ENCODE results near the gene TIAM2.

The TIAM2 gene

GRCh38 chr6:155056756-155057155 lies 61.6 kb downstream of the TIAM2 start:
- H3K79me2 ChIP-seq (ENCODE audit: control insufficient read depth, insufficient read depth, low read length, poor library complexity), result no peaks in the 10 kb centered on the region
- H3K18ac ChIP-seq (ENCODE audit: low read length), result no peak overlapping the region
- H3K9ac ChIP-seq (ENCODE audit: low read length), result no peak overlapping the region
- H4K12ac ChIP-seq (ENCODE audit: low read depth, low read length), result no peak overlapping the region
- no peak overlapping the region for H2BK120ac ChIP-seq (ENCODE audit: insufficient read depth, low read length, poor library complexity)
- no peaks in the 10 kb centered on the region for H3K4me1 ChIP-seq (ENCODE audit: control insufficient read depth in 1 of 2, insufficient read depth in 2 of 2, low read length in 2 of 2)
- H4K8ac ChIP-seq (ENCODE audit: low read depth, low read length), result no peak overlapping the region
- no peaks in the 10 kb centered on the region for H3K27me3 ChIP-seq (ENCODE audit: insufficient read depth, low read length)
- no peaks in the 10 kb centered on the region for H3K36me3 ChIP-seq (ENCODE audit: control insufficient read depth in 1 of 2, insufficient read depth in 2 of 2, low read length in 2 of 2)
- H4K91ac ChIP-seq (ENCODE audit: low read depth, low read length), result no peak overlapping the region
- no peak overlapping the region for H3K23ac ChIP-seq (ENCODE audit: low read length)
- no peak overlapping the region for H3K4ac ChIP-seq (ENCODE audit: low read depth, low read length)
- H2AK5ac ChIP-seq (ENCODE audit: low read length), result no peak overlapping the region
- no peak overlapping the region for H2BK5ac ChIP-seq (ENCODE audit: low read depth, low read length, poor library complexity)
- no peak for DNase-seq
- H3K9me3 ChIP-seq (ENCODE audit: insufficient read depth, low read depth, low read length), result no peaks in the 10 kb centered on the region
- no CpG with 5 or more reads among the region's 3 CpGs for WGBS (ENCODE audit: extremely low coverage, insufficient coverage, insufficient read length)
- no peak overlapping the region for H2BK12ac ChIP-seq (ENCODE audit: low read length)
- no peak overlapping the region for H3K4me3 ChIP-seq (ENCODE audit: low read depth, low read length)
- H3K27ac ChIP-seq (ENCODE audit: low read depth, low read length), result no peak overlapping the region
- H3K4me2 ChIP-seq (ENCODE audit: low read length), result no peak overlapping the region
- no peaks in the 10 kb centered on the region for H3K79me1 ChIP-seq (ENCODE audit: low read length)
- H2AFZ ChIP-seq (ENCODE audit: insufficient read depth, low read length, poor library complexity), result no peak overlapping the region
- no peak overlapping the region for H3K14ac ChIP-seq (ENCODE audit: low read length)

GRCh38 chr6:155061381-155061780 lies 66.3 kb downstream of the TIAM2 start:
- no peak overlapping the region for H2BK12ac ChIP-seq (ENCODE audit: low read length)
- no peak overlapping the region for H3K9ac ChIP-seq (ENCODE audit: low read length)
- no peak overlapping the region for H2BK120ac ChIP-seq (ENCODE audit: insufficient read depth, low read length, poor library complexity)
- no peaks in the 10 kb centered on the region for H3K79me1 ChIP-seq (ENCODE audit: low read length)
- H4K91ac ChIP-seq (ENCODE audit: low read depth, low read length), result no peak overlapping the region
- no peak overlapping the region for H3K4ac ChIP-seq (ENCODE audit: low read depth, low read length)
- no peak overlapping the region for H3K4me3 ChIP-seq (ENCODE audit: low read depth, low read length)
- H3K14ac ChIP-seq (ENCODE audit: low read length), result no peak overlapping the region
- H2AFZ ChIP-seq (ENCODE audit: insufficient read depth, low read length, poor library complexity), result no peak overlapping the region
- H2BK5ac ChIP-seq (ENCODE audit: low read depth, low read length, poor library complexity), result no peak overlapping the region
- no peak overlapping the region for H4K8ac ChIP-seq (ENCODE audit: low read depth, low read length)
- H3K4me2 ChIP-seq (ENCODE audit: low read length), result no peak overlapping the region
- no peaks in the 10 kb centered on the region for H3K27me3 ChIP-seq (ENCODE audit: insufficient read depth, low read length)
- H3K18ac ChIP-seq (ENCODE audit: low read length), result no peak overlapping the region
- H2AK5ac ChIP-seq (ENCODE audit: low read length), result no peak overlapping the region
- DNase-seq, result peak in 1 of 2 donors; percentile 59
- no peaks in the 10 kb centered on the region for H3K36me3 ChIP-seq (ENCODE audit: control insufficient read depth in 1 of 2, insufficient read depth in 2 of 2, low read length in 2 of 2)
- no CpG with 5 or more reads among the region's 8 CpGs for WGBS (ENCODE audit: extremely low coverage, insufficient coverage, insufficient read length)
- H3K4me1 ChIP-seq (ENCODE audit: control insufficient read depth in 1 of 2, insufficient read depth in 2 of 2, low read length in 2 of 2), result no peaks in the 10 kb centered on the region
- H4K12ac ChIP-seq (ENCODE audit: low read depth, low read length), result no peak overlapping the region
- no peak overlapping the region for H3K23ac ChIP-seq (ENCODE audit: low read length)
- H3K9me3 ChIP-seq (ENCODE audit: insufficient read depth, low read depth, low read length), result no peaks in the 10 kb centered on the region
- no peaks in the 10 kb centered on the region for H3K79me2 ChIP-seq (ENCODE audit: control insufficient read depth, insufficient read depth, low read length, poor library complexity)
- H3K27ac ChIP-seq (ENCODE audit: low read depth, low read length), result no peak overlapping the region

GRCh38 chr6:155062866-155063341 lies 67.8 kb downstream of the TIAM2 start:
- H2AK5ac ChIP-seq (ENCODE audit: low read length), result no peak overlapping the region
- H3K27ac ChIP-seq (ENCODE audit: low read depth, low read length), result no peak overlapping the region
- H3K4me3 ChIP-seq (ENCODE audit: low read depth, low read length), result no peak overlapping the region
- no peaks in the 10 kb centered on the region for H3K36me3 ChIP-seq (ENCODE audit: control insufficient read depth in 1 of 2, insufficient read depth in 2 of 2, low read length in 2 of 2)
- H2BK12ac ChIP-seq (ENCODE audit: low read length), result no peak overlapping the region
- no peak overlapping the region for H3K4me2 ChIP-seq (ENCODE audit: low read length)
- WGBS (ENCODE audit: extremely low coverage, insufficient coverage, insufficient read length), result no CpG with 5 or more reads among the region's 1 CpG
- H4K91ac ChIP-seq (ENCODE audit: low read depth, low read length), result no peak overlapping the region
- H4K8ac ChIP-seq (ENCODE audit: low read depth, low read length), result no peak overlapping the region
- no peak overlapping the region for H3K18ac ChIP-seq (ENCODE audit: low read length)
- H3K79me1 ChIP-seq (ENCODE audit: low read length), result no peaks in the 10 kb centered on the region
- DNase-seq, result peak in 1 of 2 donors; percentile 57
- no peak overlapping the region for H3K4ac ChIP-seq (ENCODE audit: low read depth, low read length)
- no peak overlapping the region for H3K9ac ChIP-seq (ENCODE audit: low read length)
- H3K4me1 ChIP-seq (ENCODE audit: control insufficient read depth in 1 of 2, insufficient read depth in 2 of 2, low read length in 2 of 2), result no peaks in the 10 kb centered on the region
- no peak overlapping the region for H2BK120ac ChIP-seq (ENCODE audit: insufficient read depth, low read length, poor library complexity)
- H4K12ac ChIP-seq (ENCODE audit: low read depth, low read length), result no peak overlapping the region
- no peaks in the 10 kb centered on the region for H3K27me3 ChIP-seq (ENCODE audit: insufficient read depth, low read length)
- no peak overlapping the region for H2BK5ac ChIP-seq (ENCODE audit: low read depth, low read length, poor library complexity)
- no peaks in the 10 kb centered on the region for H3K79me2 ChIP-seq (ENCODE audit: control insufficient read depth, insufficient read depth, low read length, poor library complexity)
- H3K14ac ChIP-seq (ENCODE audit: low read length), result no peak overlapping the region
- no peaks in the 10 kb centered on the region for H3K9me3 ChIP-seq (ENCODE audit: insufficient read depth, low read depth, low read length)
- H2AFZ ChIP-seq (ENCODE audit: insufficient read depth, low read length, poor library complexity), result no peak overlapping the region
- H3K23ac ChIP-seq (ENCODE audit: low read length), result no peak overlapping the region

- H3K23ac ChIP-seq (ENCODE audit: low read length), result no peak overlapping the region
- H3K4ac ChIP-seq (ENCODE audit: low read depth, low read length), result no peak overlapping the region
- H2AK5ac ChIP-seq (ENCODE audit: low read length), result no peak overlapping the region
- no peak overlapping the region for H3K4me3 ChIP-seq (ENCODE audit: low read depth, low read length)
- no CpG with 5 or more reads among the region's 3 CpGs for WGBS (ENCODE audit: extremely low coverage, insufficient coverage, insufficient read length)
- H3K9ac ChIP-seq (ENCODE audit: low read length), result no peak overlapping the region
- no peak overlapping the region for H3K14ac ChIP-seq (ENCODE audit: low read length)
- H3K79me2 ChIP-seq (ENCODE audit: control insufficient read depth, insufficient read depth, low read length, poor library complexity), result no peaks in the 10 kb centered on the region
- no peak overlapping the region for H4K12ac ChIP-seq (ENCODE audit: low read depth, low read length)
- no peaks in the 10 kb centered on the region for H3K36me3 ChIP-seq (ENCODE audit: control insufficient read depth in 1 of 2, insufficient read depth in 2 of 2, low read length in 2 of 2)
- no peak overlapping the region for H2BK120ac ChIP-seq (ENCODE audit: insufficient read depth, low read length, poor library complexity)
- H2BK5ac ChIP-seq (ENCODE audit: low read depth, low read length, poor library complexity), result no peak overlapping the region
- no peak overlapping the region for H2AFZ ChIP-seq (ENCODE audit: insufficient read depth, low read length, poor library complexity)
- H4K91ac ChIP-seq (ENCODE audit: low read depth, low read length), result no peak overlapping the region
- no peak overlapping the region for H2BK12ac ChIP-seq (ENCODE audit: low read length)
- H3K9me3 ChIP-seq (ENCODE audit: insufficient read depth, low read depth, low read length), result no peaks in the 10 kb centered on the region
- no peaks in the 10 kb centered on the region for H3K4me1 ChIP-seq (ENCODE audit: control insufficient read depth in 1 of 2, insufficient read depth in 2 of 2, low read length in 2 of 2)
- H4K8ac ChIP-seq (ENCODE audit: low read depth, low read length), result no peak overlapping the region
- no peak overlapping the region for H3K4me2 ChIP-seq (ENCODE audit: low read length)
- no peaks in the 10 kb centered on the region for H3K27me3 ChIP-seq (ENCODE audit: insufficient read depth, low read length)
- H3K18ac ChIP-seq (ENCODE audit: low read length), result no peak overlapping the region
- no peak for DNase-seq
- no peak overlapping the region for H3K27ac ChIP-seq (ENCODE audit: low read depth, low read length)
- H3K79me1 ChIP-seq (ENCODE audit: low read length), result no peaks in the 10 kb centered on the region
Observed at GRCh38 chr6:155064303-155064702, 69.2 kb downstream of the TIAM2 start.

Measured in trophoblast cell (in vitro differentiated cells and primary cell).